ENCODE measurements around the gene ACVRL1. TPM values are rescaled to one million over a fixed set of nuclear protein-coding genes. Genes with fewer than 3 reads are reported as not detected.

Gene ACVRL1
- total RNA-seq, 3 donors from 2014 or later (not counting 1 experiment from before 2014, with no cell fraction given), result 0.57 TPM; not detected in 2

DNA sequence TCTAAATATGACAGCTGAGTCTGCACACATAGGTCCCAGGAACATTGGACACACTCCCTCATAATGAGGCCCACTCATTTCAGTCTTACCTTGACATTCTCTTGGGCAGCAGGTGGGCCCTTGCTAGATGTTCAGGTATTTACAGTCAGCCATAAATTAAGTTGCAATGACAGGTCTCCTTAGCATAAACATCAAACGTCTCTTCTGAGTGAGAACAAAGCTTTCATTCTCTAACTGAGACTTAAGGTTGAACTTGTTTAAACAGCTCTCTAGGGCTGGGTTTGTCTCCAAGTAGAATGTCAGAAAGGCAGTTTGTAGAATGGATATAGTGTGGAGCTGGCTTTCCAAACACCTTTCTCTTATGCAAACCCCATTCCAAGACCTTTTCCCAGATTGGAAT lies 54.5 kb downstream of the ACVRL1 start:
- H3K36me3 Mint-ChIP-seq, result no peaks in the 10 kb centered on the region
- TF ChIP-seq, protein P1, sequence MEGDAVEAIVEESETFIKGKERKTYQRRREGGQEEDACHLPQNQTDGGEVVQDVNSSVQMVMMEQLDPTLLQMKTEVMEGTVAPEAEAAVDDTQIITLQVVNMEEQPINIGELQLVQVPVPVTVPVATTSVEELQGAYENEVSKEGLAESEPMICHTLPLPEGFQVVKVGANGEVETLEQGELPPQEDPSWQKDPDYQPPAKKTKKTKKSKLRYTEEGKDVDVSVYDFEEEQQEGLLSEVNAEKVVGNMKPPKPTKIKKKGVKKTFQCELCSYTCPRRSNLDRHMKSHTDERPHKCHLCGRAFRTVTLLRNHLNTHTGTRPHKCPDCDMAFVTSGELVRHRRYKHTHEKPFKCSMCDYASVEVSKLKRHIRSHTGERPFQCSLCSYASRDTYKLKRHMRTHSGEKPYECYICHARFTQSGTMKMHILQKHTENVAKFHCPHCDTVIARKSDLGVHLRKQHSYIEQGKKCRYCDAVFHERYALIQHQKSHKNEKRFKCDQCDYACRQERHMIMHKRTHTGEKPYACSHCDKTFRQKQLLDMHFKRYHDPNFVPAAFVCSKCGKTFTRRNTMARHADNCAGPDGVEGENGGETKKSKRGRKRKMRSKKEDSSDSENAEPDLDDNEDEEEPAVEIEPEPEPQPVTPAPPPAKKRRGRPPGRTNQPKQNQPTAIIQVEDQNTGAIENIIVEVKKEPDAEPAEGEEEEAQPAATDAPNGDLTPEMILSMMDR (IDR thresholded peaks at IDR 0.05), result no peak
- intact Hi-C loops (cut with micrococcal nuclease), result no loop called here
- H3K27ac Mint-ChIP-seq, result no peak overlapping the region
- no peak overlapping the region for H3K4me3 ChIP-seq (ENCODE audit: low read length)
- ATAC-seq (no peak), DNase-seq (peak in 1 of 2 donors; percentile 19)
- H3K27ac ChIP-seq (ENCODE audit: low read length), result no peak overlapping the region
- no peaks in the 10 kb centered on the region for H3K4me1 ChIP-seq (ENCODE audit: control insufficient read depth, insufficient read depth, low read length)
- no peaks in the 10 kb centered on the region for H3K27me3 ChIP-seq (ENCODE audit: control insufficient read depth, insufficient read depth, low read length)
- WGBS (ENCODE audit: insufficient coverage), result 45% methylated on average over 1 of the region's 1 CpG
- H3K27me3 Mint-ChIP-seq (ENCODE audit: low read depth in 2 of 2), result no peaks in the 10 kb centered on the region
- H3K9me3 ChIP-seq (ENCODE audit: control insufficient read depth, insufficient read depth, low read length), result no peaks in the 10 kb centered on the region
- no peaks in the 10 kb centered on the region for H3K9me3 Mint-ChIP-seq
- no peaks in the 10 kb centered on the region for H3K36me3 ChIP-seq (ENCODE audit: control insufficient read depth, insufficient read depth, low read length)
- no peaks in the 10 kb centered on the region for H3K4me1 Mint-ChIP-seq
- H3K4me3 Mint-ChIP-seq, result no peak overlapping the region

GRCh38 chr12:51962737-51963136 lies 55.4 kb downstream of the ACVRL1 start:
- no peaks in the 10 kb centered on the region for H3K27me3 Mint-ChIP-seq (ENCODE audit: low read depth in 2 of 2)
- H3K4me3 Mint-ChIP-seq, result no peak overlapping the region
- ATAC-seq, result no peak
- Histone ChIP-seq H3K4me3 (ENCODE audit: low read length) (no peak overlapping the region), H3K36me3 (ENCODE audit: control insufficient read depth, insufficient read depth, low read length) (no peaks in the 10 kb centered on the region), H3K27ac (ENCODE audit: low read length) (no peak overlapping the region), H3K27me3 (ENCODE audit: control insufficient read depth, insufficient read depth, low read length) (no peaks in the 10 kb centered on the region), H3K9me3 (ENCODE audit: control insufficient read depth, insufficient read depth, low read length) (no peaks in the 10 kb centered on the region), H3K4me1 (ENCODE audit: control insufficient read depth, insufficient read depth, low read length) (no peaks in the 10 kb centered on the region)
- no peak overlapping the region for H3K27ac Mint-ChIP-seq
- no peaks in the 10 kb centered on the region for H3K9me3 Mint-ChIP-seq
- H3K36me3 Mint-ChIP-seq, result no peaks in the 10 kb centered on the region
- no peaks in the 10 kb centered on the region for H3K4me1 Mint-ChIP-seq
- no peak for DNase-seq
- TF ChIP-seq, protein P1 (IDR thresholded peaks at IDR 0.05), result no peak
- intact Hi-C loops (cut with micrococcal nuclease), result no loop called here
- 41% methylated on average over 2 of the region's 3 CpGs for whole genome bisulfite sequencing (ENCODE audit: insufficient coverage)

GRCh38 chr12:51963477-51963876 lies 56.2 kb downstream of the ACVRL1 start:
- Mint-ChIP-seq H3K9me3 (no peaks in the 10 kb centered on the region), H3K27ac (no peak overlapping the region), H3K36me3 (no peaks in the 10 kb centered on the region), H3K4me3 (no peak overlapping the region), H3K27me3 (ENCODE audit: low read depth in 2 of 2) (no peaks in the 10 kb centered on the region), H3K4me1 (no peaks in the 10 kb centered on the region)
- no peak for DNase-seq
- Histone ChIP-seq H3K36me3 (ENCODE audit: control insufficient read depth, insufficient read depth, low read length) (no peaks in the 10 kb centered on the region), H3K27ac (ENCODE audit: low read length) (no peak overlapping the region), H3K9me3 (ENCODE audit: control insufficient read depth, insufficient read depth, low read length) (no peaks in the 10 kb centered on the region), H3K4me1 (ENCODE audit: control insufficient read depth, insufficient read depth, low read length) (no peaks in the 10 kb centered on the region), H3K27me3 (ENCODE audit: control insufficient read depth, insufficient read depth, low read length) (no peaks in the 10 kb centered on the region), H3K4me3 (ENCODE audit: low read length) (no peak overlapping the region)
- intact Hi-C loops (cut with micrococcal nuclease), result no loop called here
- TF ChIP-seq, protein P1 (IDR thresholded peaks at IDR 0.05), result no peak
- no peak for ATAC-seq
- WGBS (ENCODE audit: insufficient coverage), result 100% methylated on average over 1 of the region's 4 CpGs

DNA sequence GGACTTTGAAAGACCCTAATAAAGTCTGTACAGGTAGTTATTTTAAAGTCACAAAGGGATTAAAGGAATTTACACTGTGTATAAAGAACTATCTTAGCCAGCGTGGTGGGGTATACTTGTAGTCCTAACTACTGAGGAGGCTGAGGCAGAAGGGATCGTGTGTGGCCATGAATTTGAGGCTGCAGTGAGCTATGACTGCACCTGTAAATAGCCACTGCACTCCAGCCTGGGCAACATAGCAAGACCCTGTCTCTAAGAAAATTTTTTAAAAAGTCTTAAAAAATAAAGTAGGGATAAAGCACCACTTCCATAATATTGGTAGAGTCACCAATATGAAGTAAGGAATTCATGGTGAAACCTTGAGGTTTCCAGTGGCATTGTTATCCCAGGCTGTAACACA lies 62.3 kb downstream of the ACVRL1 start:
- Mint-ChIP-seq H3K27me3 (ENCODE audit: low read depth in 2 of 2) (no peaks in the 10 kb centered on the region), H3K9me3 (no peaks in the 10 kb centered on the region), H3K4me3 (peak overlapping the region; percentile 35), H3K4me1 (peaks cover 49 to 54% of the 10 kb centered on the region in 2 donors), H3K36me3 (no peaks in the 10 kb centered on the region), H3K27ac (no peak overlapping the region)
- WGBS (ENCODE audit: insufficient coverage), result 100% methylated on average over 2 of the region's 2 CpGs
- H3K4me1 ChIP-seq (ENCODE audit: control insufficient read depth, insufficient read depth, low read length), result peaks cover 42% of the 10 kb centered on the region
- TF ChIP-seq, protein P1 (IDR thresholded peaks at IDR 0.05), result no peak
- no peaks in the 10 kb centered on the region for H3K36me3 ChIP-seq (ENCODE audit: control insufficient read depth, insufficient read depth, low read length)
- H3K4me3 ChIP-seq (ENCODE audit: low read length), result no peak overlapping the region
- H3K9me3 ChIP-seq (ENCODE audit: control insufficient read depth, insufficient read depth, low read length), result no peaks in the 10 kb centered on the region
- intact Hi-C loops (cut with micrococcal nuclease), result no loop called here
- DNase-seq, result no peak
- no peaks in the 10 kb centered on the region for H3K27me3 ChIP-seq (ENCODE audit: control insufficient read depth, insufficient read depth, low read length)
- ATAC-seq, result no peak
- no peak overlapping the region for H3K27ac ChIP-seq (ENCODE audit: low read length)
